Endothelial cell of umbilical vein (primary cell): ENCODE results near the gene PLEKHG2. TPM values are rescaled to one million over a fixed set of nuclear protein-coding genes. Genes with fewer than 3 reads are reported as not detected.

Source experiments
- BruUV-seq: library from RNA; stranded (reverse); fragments of 400-500 nt; replicated peaks from 2 replicates; lab custom pipeline; 2021; lab: Mats Ljungman, UMichigan
- CTCF ChIA-PET: fragments of 300-600, 350-600 bp; sonication (Branson Sonifier 250); formaldehyde crosslinking; loops from one replicate; lab custom pipeline; 2021; ENCODE audit warnings: antibody characterized with exemption, inconsistent platforms; lab: Charles Lee
- POLR2A ChIA-PET: fragments of 300-600, 350-600 bp; sonication (Branson Sonifier 250); formaldehyde crosslinking; loops from one replicate; lab custom pipeline; 2021; ENCODE audit warnings: antibody characterized with exemption, inconsistent platforms; lab: Charles Lee
- DNase-seq: peaks from one replicate; pipeline ENCODE4 v3.0.0-alpha.2; 2011; ENCODE audit warnings: low read depth, low spot score
- FAIRE-seq: peaks from 2 replicates; lab custom pipeline; 2011; peaks lifted over from hg19 to GRCh38; lab: Jason Lieb, UNC
- H2AFZ ChIP-seq: 2 replicates; pipeline ENCODE4 v1.6.0; 2012; ENCODE audit warnings: low read depth, low read length, control low read depth, inconsistent platforms
- H3K27ac ChIP-seq: 2 replicates; pipeline ENCODE4 v1.5.1; 2011; ENCODE audit warnings: low read depth, mild to moderate bottlenecking, control low read depth, low read length, moderate library complexity; ENCODE audit not compliant: insufficient read depth
- H3K27me3 ChIP-seq, 2 experiments: 2 replicates each; pipeline versions ENCODE4 v1.6.0 to v1.6.1; 2011; ENCODE audit warnings: low read length in 2 of 2, mixed read lengths in 1 of 2; ENCODE audit not compliant: control insufficient read depth in 2 of 2, insufficient read depth in 2 of 2
- H3K36me3 ChIP-seq, 2 experiments: 2 replicates in 1 of 2; 3 replicates in 1 of 2; pipeline ENCODE4 v1.5.1; 2011; ENCODE audit warnings: low read length in 2 of 2, mild to moderate bottlenecking in 1 of 2, moderate library complexity in 1 of 2; ENCODE audit not compliant: control insufficient read depth in 2 of 2, insufficient read depth in 2 of 2; ENCODE audit errors: extremely low read depth in 1 of 2
- H3K4me1 ChIP-seq: 3 replicates; pipeline ENCODE4 v1.5.1; 2011; ENCODE audit warnings: mild to moderate bottlenecking, low read length; ENCODE audit not compliant: control insufficient read depth, insufficient read depth; ENCODE audit errors: extremely low read depth
- H3K4me2 ChIP-seq: 2 replicates; pipeline ENCODE4 v1.6.1; 2011; ENCODE audit warnings: low read length, control low read depth, mixed read lengths; ENCODE audit not compliant: insufficient read depth
- H3K4me3 ChIP-seq, 3 experiments: fragments of 200-600 bp in 1 of 3; sonication (generic), shearing (Covaris generic) in 1 of 3; replicated peaks in 1 of 3; 2 replicates each; pipeline ENCODE4 v1.5.1; 2011 to 2016; ENCODE audit warnings: control low read depth in 3 of 3, low read length in 3 of 3, mild to moderate bottlenecking in 2 of 3, inconsistent platforms in 1 of 3, low read depth in 1 of 3, moderate library complexity in 1 of 3; ENCODE audit not compliant: insufficient read depth in 1 of 3
- H3K79me2 ChIP-seq: 2 replicates; pipeline ENCODE4 v1.6.0; 2012; ENCODE audit warnings: low read length, inconsistent platforms; ENCODE audit not compliant: control insufficient read depth, insufficient read depth
- H3K9ac ChIP-seq: replicated peaks from 2 replicates; pipeline ENCODE3; 2011; ENCODE audit warnings: low read length, control low read depth; ENCODE audit not compliant: insufficient read depth; ENCODE audit errors: extremely low read depth
- H3K9me1 ChIP-seq: replicated peaks from 3 replicates; pipeline ENCODE4 v1.6.0; 2011; ENCODE audit warnings: mild to moderate bottlenecking, low read length; ENCODE audit not compliant: control insufficient read depth, insufficient read depth; ENCODE audit errors: extremely low read depth
- H3K9me3 ChIP-seq: replicated peaks from 2 replicates; pipeline ENCODE4 v1.5.1; 2012; ENCODE audit warnings: low read length, inconsistent platforms; ENCODE audit not compliant: control insufficient read depth, insufficient read depth
- H4K20me1 ChIP-seq: replicated peaks from 2 replicates; pipeline ENCODE3; 2011; ENCODE audit warnings: mild to moderate bottlenecking, low read length; ENCODE audit not compliant: control insufficient read depth, insufficient read depth; ENCODE audit errors: extremely low read depth
- CTCF ChIP-seq, 2 donors: IDR thresholded peaks; 1 replicate in 1 of 2; 2 replicates in 1 of 2; pipeline ENCODE4 v1.5.1; 2011; ENCODE audit warnings: low read length in 2 of 2, mild to moderate bottlenecking in 2 of 2, moderate library complexity in 2 of 2, control low read depth in 1 of 2, inconsistent platforms in 1 of 2, low read depth in 1 of 2; ENCODE audit not compliant: insufficient read depth in 1 of 2; ENCODE audit errors: extremely low read depth in 1 of 2
- EZH2 ChIP-seq: IDR thresholded peaks from 2 replicates; pipeline ENCODE4 v1.6.1; 2012; ENCODE audit warnings: borderline replicate concordance, low read depth, mild to moderate bottlenecking, moderate library complexity, low read length, inconsistent platforms; ENCODE audit not compliant: severe bottlenecking
- FOS ChIP-seq: IDR thresholded peaks from 2 replicates; pipeline ENCODE4 v1.6.1; 2011; ENCODE audit warnings: mild to moderate bottlenecking, low read length, moderate library complexity, borderline replicate concordance; ENCODE audit not compliant: insufficient read depth
- GATA2 ChIP-seq: IDR thresholded peaks from 2 replicates; pipeline ENCODE4 v1.7.0; 2011; ENCODE audit warnings: low read depth, mild to moderate bottlenecking, moderate library complexity, mixed read lengths, low read length; ENCODE audit not compliant: insufficient read length, insufficient read depth
- JUN ChIP-seq: IDR thresholded peaks from 2 replicates; pipeline ENCODE4 v1.6.1; 2011; ENCODE audit warnings: borderline replicate concordance, low read depth; ENCODE audit not compliant: insufficient read length, insufficient read depth
- MYC ChIP-seq: IDR thresholded peaks from one replicate; pipeline ENCODE4 v1.6.1; 2011; ENCODE audit warnings: mild to moderate bottlenecking, low read depth, low read length
- POLR2A ChIP-seq: IDR thresholded peaks from 2 replicates; pipeline ENCODE4 v1.6.1; 2012; ENCODE audit warnings: low read depth, mild to moderate bottlenecking, control low read depth, low read length
- POLR2AphosphoS5 ChIP-seq: IDR thresholded peaks from 2 replicates; pipeline ENCODE4 v1.6.1; 2012; ENCODE audit warnings: low read depth, mild to moderate bottlenecking, control low read depth, low read length, moderate library complexity; ENCODE audit not compliant: insufficient read depth
- dilution Hi-C: fragments of 300-500 bp; cut with MboI; formaldehyde crosslinking; loops from one replicate; pipeline ENCODE4 v1.15.0; 2019; ENCODE audit warnings: low sequenced_read_pairs; ENCODE audit not compliant: extremely low pct_ligation_motif_present
- intact Hi-C: fragments of 100-400 bp; cut with micrococcal nuclease; formaldehyde crosslinking; loops from one replicate; pipeline ENCODE4 v1.10.0; 2022
- polyA plus RNA-seq, 4 experiments: library from polyadenylated mRNA; depleted of rRNA in 3 of 4; stranded (reverse) in 3 of 4; unstranded in 1 of 4; fragments of >200 nt; gene quantifications; 2 replicates each; pipeline versions ENCODE4 v1.2.1 to v1.2.3, GENCODE V29; 2011 to 2012; ENCODE audit warnings: missing spikeins in 1 of 4
- total RNA-seq: library from RNA; stranded (reverse); gene quantifications from 2 replicates; pipeline ENCODE4 v1.2.3, GENCODE V29; 2021
- TF ChIP-seq, protein P1 (sequence below): IDR thresholded peaks from 2 replicates; pipeline ENCODE4 v1.6.1; 2011; ENCODE audit not compliant: insufficient read depth, insufficient read length

PLEKHG2 gene
- total and polyA plus RNA-seq, 2 donors (not counting 3 experiments of a cell fraction or from before 2014, with no cell fraction given), result 44.7 to 74.1 TPM

DNA sequence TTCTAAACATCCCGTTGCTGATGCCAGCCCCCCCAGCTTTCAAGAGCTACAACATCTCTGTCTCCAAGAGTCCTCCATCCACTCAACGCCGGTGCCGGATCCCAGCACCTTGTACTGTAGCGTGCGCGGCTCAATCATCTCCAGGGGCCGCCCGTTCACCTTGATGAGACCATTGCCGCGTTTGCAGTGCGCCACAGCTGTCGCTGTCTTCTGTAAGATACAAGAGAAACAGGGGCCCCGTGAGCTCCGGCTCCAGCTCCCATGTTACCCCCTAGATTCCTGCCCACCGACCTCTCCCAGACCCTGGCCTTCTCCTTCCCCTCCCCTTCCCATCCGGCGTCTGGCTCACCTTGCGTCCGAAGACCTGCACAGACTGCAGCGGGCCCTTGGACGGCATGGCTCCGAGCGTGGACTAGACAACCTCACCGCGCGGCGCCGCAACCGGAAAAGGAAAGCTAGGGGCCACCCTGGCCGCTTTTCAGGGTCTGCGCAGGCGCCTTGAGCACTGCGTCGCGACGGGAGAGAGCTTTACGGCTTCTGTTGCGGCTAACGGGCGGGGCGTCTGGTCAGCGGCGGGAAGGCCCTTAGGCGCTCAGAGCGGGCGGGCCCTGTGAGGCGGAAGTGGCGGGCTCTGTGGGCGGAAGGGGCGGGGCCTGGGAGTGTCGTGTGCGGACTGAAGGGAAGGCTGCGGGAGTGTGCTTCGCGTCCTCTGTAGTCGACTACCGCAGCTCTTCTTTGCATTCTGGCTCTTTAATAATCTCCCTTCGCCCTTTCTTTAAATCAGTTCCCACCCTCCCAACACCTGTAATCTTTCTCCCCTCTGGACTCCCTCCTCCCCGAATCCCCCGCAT is 23.3 kb downstream of the PLEKHG2 start, which contains the start of gene RPS16:
TSS of gene RPS16 (minus strand) at position 451 of the 851 bp plus-strand sequence. CDS start at position 397, 54 bp downstream.
- dilution Hi-C loops (no loop called here), intact Hi-C loops (loop anchor here (1.0 to 2.0 kb wide), 2 partner anchors 10 to 45 kb away; partner anchors contain the start of genes SUPT5H and TIMM50)
- H3K4me1 ChIP-seq, result peaks cover 26% of the 10 kb centered on the region
- TF ChIP-seq CTCF (IDR thresholded peaks at IDR 0.05; ENCODE audit: extremely low read depth in 1 of 2, insufficient read depth in 1 of 2, low read depth in 1 of 2, low read length in 2 of 2) (no peak), MYC (peak; percentile 38), EZH2 (no peak), FOS (no peak), POLR2AphosphoS5 (peak; percentile 98), POLR2A (peak; percentile 96), GATA2 (no peak), JUN (no peak)
- TF ChIP-seq, protein P1, sequence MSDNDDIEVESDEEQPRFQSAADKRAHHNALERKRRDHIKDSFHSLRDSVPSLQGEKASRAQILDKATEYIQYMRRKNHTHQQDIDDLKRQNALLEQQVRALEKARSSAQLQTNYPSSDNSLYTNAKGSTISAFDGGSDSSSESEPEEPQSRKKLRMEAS, result peak; percentile 31
- peak within 1 kb of the TSS; percentile 96 for H3K27ac ChIP-seq
- H3K9me1 ChIP-seq, result no peaks in the 10 kb centered on the region
- peak; percentile 98 for DNase-seq
- H3K4me3 ChIP-seq, result peak within 1 kb of the TSS; percentile 96
- no peaks in the 10 kb centered on the region for H3K9me3 ChIP-seq
- H3K4me2 ChIP-seq, result peak within 1 kb of the TSS; percentile 84
- ChIA-PET CTCF (interaction anchor here (0.7 to 1.8 kb wide), 11 partner anchors 8 to 96 kb away, joined by 3 to 13 read pairs (median 5); partner anchors contain the start of genes MED29, PAF1, PLEKHG2 and SAMD4B), POLR2A (interaction anchor here (0.6 to 1.7 kb wide), 18 partner anchors 8 to 97 kb away, joined by 3 to 18 read pairs (median 5); partner anchors contain the start of genes EID2B, MED29, PAF1 and PLEKHG2)
- FAIRE-seq, result peak; percentile 98
- H4K20me1 ChIP-seq, result no peaks in the 10 kb centered on the region
- peaks cover 11 to 16% of the 10 kb centered on the region in 2 experiments for H3K36me3 ChIP-seq
- peak within 1 kb of the TSS; percentile 17 for H2AFZ ChIP-seq
- BruUV-seq, result no TSS peak
- H3K79me2 ChIP-seq, result peaks cover 31% of the 10 kb centered on the region
- peak within 1 kb of the TSS; percentile 100 for H3K9ac ChIP-seq
- H3K27me3 ChIP-seq, result no peaks in the 10 kb centered on the region
